HG03097 (cell line): ENCODE results near the gene TUBA8.
"Not testable (repeated sequence)": the region's sequence is repeated elsewhere in the genome, so short reads cannot be mapped to it uniquely, and the experiment has no call there.

ENCODE experiments used
- ATAC-seq: cut with Tn5 transposase; IDR thresholded peaks from one replicate; pipeline ENCODE4 v1.9.1; 2021; ENCODE audit not compliant: unreplicated experiment, low FRiP score

Gene TUBA8

DNA sequence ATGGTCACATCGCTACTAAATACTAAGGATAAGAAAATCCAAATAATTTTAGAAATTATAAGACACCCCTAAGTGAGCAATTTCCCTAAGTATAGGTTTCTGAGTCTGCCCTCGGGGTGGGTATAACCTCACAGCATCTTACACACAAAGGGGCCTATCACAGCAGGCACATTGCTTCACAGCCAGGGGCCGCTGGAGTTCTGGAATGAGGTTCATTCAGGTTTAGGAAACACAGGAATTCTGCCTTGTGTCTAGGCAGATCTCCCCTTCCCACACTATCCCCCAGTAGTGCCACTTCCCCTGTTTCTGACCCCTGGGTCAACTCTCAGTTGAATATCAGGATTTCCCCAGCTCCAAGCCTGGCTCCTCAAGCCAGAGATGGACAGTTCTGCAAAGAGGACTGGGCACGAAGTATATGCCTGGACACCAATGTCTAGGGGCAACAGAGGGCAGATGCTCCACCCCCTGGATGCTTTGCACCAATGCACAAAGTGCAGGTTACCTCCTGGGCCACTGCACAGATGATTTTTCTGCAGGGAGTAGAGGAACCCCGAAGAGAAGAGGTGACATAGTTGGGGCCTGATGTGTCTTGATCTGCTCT is 11.4 kb downstream of the TUBA8 start:
- no peak for ATAC-seq

DNA sequence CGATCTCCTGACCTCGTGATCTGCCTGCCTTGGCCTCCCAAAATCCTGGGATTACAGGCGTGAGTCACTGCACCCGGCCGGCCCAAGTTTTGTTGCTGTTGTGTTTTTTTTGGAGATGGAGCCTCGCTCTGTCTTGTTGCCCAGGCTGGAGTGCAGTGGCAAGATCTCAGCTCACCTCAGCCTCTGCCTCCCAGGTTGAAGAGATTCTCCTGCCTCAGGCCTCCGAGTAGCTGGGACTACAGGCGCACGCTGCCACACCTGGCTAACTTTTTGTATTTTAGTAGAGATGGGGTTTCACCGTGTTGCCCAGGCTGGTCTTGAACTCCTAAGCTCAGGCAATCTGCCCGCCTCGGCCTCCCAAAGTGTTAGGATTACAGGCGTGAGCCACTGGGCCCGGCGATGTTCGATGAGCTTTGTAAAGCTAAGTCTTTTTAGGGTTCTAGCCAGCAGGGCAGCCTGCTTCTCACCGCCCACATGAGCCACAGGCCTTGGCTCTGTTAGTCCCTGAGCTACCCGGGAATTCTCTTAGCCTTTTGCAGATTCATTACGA is 12.9 kb downstream of the TUBA8 start:
- not testable (repeated sequence) for ATAC-seq

GRCh38 chr22:18126606-18127005 is 16.0 kb downstream of the TUBA8 start:
- ATAC-seq, result no peak

GRCh38 chr22:18130018-18130417 is 19.4 kb downstream of the TUBA8 start:
- no peak for ATAC-seq

DNA sequence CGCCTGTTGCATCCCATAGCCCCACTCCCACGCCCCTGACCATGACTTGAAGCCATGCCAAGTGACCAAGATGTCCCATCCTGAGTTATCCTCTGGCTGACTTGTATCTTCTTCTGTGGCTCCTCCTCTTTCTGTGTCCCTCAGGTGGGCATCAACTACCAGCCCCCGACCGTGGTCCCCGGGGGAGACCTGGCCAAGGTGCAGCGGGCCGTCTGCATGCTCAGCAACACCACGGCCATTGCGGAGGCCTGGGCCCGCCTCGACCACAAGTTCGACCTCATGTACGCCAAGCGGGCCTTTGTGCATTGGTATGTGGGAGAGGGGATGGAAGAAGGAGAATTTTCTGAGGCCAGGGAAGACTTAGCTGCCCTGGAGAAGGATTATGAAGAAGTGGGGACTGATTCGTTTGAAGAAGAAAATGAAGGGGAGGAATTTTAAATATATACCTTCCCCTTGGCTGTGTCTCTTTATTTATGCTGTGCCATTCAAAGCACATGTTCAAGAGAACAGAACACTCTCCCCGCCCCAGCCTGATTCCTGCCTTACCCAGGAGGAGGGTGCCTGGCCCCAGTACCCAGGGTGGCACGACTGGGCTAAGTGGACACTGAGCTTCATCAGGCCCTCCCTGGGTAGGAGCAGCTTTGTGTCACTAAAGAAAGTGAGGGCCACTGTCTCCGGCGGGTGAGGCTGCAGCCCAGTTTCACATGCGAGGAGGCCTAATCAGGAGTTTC is 20.3 kb downstream of the TUBA8 start:
- ATAC-seq, result no peak

GRCh38 chr22:18133452-18133851 is 22.8 kb downstream of the TUBA8 start:
- ATAC-seq, result no peak

DNA sequence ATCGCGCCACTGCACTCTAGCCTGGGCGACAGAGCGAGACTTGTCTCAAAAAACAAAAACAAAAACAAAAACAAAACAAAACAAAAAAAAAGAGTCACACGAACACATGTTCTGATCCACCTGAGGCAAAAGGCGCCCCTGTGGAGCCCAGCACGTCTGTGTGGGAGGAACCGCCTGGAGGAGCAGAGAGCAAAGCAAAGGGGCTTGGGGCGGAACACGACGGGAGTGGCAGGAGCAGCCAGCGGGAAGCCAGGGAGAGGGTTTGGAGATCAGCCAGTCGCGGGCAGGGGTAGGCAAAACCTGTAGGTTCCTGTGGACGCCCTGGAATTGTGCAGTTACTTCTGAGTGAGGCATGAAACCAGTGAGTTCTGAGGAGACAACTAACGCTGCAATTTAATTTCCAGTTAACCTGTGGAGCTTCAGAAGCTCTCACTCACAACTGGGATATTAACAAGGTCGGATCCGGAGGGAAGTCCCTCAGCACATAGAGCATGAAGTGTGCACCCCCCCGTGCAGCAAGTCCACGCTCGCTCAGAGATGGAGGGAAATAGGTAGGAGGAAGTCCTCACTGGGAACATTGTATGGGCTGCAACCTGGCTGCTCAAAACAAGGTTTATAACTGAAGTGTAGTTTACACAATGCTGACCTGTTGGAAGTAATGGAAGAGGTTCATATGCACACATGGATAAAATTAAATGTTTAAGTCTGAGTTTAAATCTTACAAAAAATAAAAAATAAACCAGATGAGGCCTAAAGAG is 26.1 kb downstream of the TUBA8 start:
- no peak for ATAC-seq

DNA sequence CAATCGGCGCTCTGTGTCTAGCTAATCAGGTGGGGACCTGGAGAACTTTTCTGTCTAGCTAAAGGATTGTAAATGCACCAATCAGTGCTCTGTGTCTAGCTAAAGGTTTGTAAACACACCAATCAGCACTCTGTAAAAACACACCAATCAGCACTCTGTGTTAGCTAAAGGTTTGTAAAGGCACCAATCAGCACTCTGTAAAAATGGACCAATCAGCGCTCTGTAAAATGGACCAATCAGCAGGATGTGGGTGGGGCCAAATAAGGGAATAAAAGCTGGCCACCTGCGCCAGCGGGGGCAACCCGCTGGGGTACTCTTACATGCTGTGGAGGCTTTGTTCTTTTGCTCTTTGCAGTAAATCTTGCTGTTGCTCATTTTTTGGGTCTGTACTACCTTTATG is 30.4 kb downstream of the TUBA8 start:
- ATAC-seq, result not testable (repeated sequence)

- no peak for ATAC-seq
These were observed 33.5 kb downstream of the TUBA8 start for GRCh38 chr22:18144105-18144504.

- no peak for ATAC-seq
These were observed 35.2 kb downstream of the TUBA8 start for GRCh38 chr22:18145676-18146388.

- no peak for ATAC-seq
These were observed 35.8 kb downstream of the TUBA8 start for GRCh38 chr22:18146389-18146753.

DNA sequence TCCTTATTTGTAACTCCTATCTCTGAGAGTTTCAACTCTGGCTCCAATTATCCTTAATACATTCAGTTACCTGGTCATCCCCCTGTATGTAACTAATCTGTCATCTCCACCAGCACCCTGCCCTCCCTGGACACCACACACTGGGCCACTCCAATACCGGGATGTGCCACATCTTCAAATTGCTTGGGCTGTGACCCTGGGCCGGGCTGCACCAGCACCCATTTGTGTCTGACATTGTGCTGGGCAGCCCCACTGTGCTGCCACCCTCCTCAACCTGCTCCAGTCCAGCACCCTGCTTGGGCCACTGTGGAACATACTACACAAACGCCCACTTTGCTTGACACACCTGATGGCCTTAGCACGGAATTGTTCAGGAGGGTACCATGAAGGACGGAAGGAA is 37.2 kb downstream of the TUBA8 start:
- no peak for ATAC-seq

GRCh38 chr22:18148293-18148965 is 37.8 kb downstream of the TUBA8 start:
- no peak for ATAC-seq

DNA sequence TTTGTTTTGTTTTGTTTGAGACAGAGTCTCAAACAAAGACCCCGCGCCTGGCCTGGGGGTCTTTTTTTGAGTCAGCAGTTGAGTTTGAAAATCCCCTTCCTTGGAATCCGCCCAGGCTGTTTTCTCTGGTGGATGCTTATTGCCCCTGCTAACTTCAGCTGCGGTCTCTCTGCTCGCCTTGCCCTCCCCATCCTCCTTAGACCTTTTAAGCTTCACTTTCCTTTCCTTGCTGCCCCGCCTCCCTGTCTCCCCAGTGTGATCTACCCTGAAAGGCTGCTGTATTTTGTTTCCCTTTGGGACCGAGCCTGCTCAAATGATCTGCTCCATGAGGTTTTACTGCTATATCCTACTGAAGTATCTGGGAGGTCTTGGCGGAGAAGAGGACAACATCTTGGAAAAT is 41.9 kb downstream of the TUBA8 start:
- no peak for ATAC-seq

- no peak for ATAC-seq
These were observed 44.3 kb downstream of the TUBA8 start for GRCh38 chr22:18154821-18155390.

DNA sequence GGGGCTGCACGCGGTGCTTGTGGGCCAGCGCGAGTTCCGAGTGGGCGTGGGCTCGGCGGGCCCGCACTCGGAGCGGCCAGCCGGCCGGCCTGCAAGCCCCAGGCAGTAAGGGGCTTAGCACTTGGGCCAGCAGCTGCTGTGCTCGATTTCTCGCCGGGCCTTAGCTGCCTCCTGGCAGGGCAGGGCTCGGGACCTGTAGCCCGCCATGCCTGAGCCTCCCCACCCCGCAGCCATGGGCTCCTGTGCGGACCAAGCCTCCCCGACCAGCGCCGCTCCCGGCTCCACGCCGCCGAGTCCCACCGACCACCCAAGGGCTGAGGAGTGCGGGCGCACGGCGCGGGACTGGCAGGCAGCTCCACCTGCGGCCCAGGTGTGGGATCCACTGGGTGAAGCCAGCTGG is 44.9 kb downstream of the TUBA8 start:
- not testable (repeated sequence) for ATAC-seq

- ATAC-seq, result no peak
These were observed 46.5 kb downstream of the TUBA8 start for GRCh38 chr22:18156878-18157713.

DNA sequence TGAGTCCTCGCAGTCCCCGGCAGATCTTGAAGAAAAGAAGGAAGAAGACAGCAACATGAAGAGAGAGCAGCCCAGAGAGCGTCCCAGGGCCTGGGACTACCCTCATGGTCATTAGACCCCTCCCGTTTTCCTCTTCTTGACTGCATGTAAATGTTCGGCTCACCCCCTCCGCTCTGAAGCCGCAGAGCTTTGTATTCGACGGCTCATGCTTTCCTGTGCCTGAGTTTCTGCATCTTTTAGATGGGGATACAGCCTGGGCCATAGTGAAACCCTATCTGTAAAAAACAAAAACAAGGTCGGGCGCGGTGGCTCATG is 47.1 kb downstream of the TUBA8 start:
- no peak for ATAC-seq

GRCh38 chr22:18160641-18161040 is 50.0 kb downstream of the TUBA8 start:
- ATAC-seq, result not testable (repeated sequence)
